Ovary (tissue), 3 donors: Measurements from ENCODE around the gene IGFL3.

Experiments
- POLR2A ChIP-seq: fragments of 450-650 bp; IDR thresholded peaks from one replicate; pipeline ENCODE4 v1.6.1; 2017; ENCODE audit warnings: antibody characterized with exemption, mild to moderate bottlenecking, moderate library complexity
- TF ChIP-seq, protein P1 (sequence below), 3 donors: fragments of 450-650 bp in 2 of 3; fragments of 200-600 bp in 1 of 3; IDR thresholded peaks; one replicate each; pipeline versions ENCODE4 v1.5.1 to v1.8.0; 2016 to 2022; ENCODE audit warnings: antibody characterized with exemption in 3 of 3, mild to moderate bottlenecking in 1 of 3
- donor health status: DM: no; HTN: no; CAD: no.

DNA sequence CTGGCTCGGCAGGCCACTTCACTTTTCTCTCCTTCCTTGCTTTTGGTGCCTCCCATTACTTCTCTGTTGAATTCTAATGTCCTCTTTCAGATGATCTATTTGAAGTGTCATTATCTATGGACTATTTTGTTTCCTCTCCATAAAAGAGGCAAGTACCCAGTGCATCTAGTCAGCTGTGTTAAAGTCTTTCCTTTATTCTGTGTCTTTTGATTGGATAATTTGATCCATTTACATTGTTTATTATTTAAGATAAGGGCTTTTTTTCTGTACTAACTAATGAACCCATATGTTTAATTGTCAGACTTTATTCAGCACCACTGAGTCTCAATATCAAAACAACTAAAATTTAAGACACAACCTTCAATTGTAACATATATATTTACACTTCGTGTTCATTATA lies 36.4 kb downstream of the IGFL3 start:
- TF ChIP-seq, protein P1, sequence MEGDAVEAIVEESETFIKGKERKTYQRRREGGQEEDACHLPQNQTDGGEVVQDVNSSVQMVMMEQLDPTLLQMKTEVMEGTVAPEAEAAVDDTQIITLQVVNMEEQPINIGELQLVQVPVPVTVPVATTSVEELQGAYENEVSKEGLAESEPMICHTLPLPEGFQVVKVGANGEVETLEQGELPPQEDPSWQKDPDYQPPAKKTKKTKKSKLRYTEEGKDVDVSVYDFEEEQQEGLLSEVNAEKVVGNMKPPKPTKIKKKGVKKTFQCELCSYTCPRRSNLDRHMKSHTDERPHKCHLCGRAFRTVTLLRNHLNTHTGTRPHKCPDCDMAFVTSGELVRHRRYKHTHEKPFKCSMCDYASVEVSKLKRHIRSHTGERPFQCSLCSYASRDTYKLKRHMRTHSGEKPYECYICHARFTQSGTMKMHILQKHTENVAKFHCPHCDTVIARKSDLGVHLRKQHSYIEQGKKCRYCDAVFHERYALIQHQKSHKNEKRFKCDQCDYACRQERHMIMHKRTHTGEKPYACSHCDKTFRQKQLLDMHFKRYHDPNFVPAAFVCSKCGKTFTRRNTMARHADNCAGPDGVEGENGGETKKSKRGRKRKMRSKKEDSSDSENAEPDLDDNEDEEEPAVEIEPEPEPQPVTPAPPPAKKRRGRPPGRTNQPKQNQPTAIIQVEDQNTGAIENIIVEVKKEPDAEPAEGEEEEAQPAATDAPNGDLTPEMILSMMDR (IDR thresholded peaks at IDR 0.05) = no peak
- no peak for TF ChIP-seq POLR2A
